OCI-LY7 (cell line): ENCODE measurements around the gene TEKT5. TPM values are rescaled to one million over a fixed set of nuclear protein-coding genes. Genes with fewer than 3 reads are reported as not detected.

Experiments
- BruUV-seq: library from RNA; stranded (reverse); fragments of 400-500 nt; replicated peaks from 2 replicates; lab custom pipeline; 2021; lab: Mats Ljungman, UMichigan
- CTCF ChIA-PET: fragments of 300-600 bp; sonication (Branson Sonifier 250); formaldehyde crosslinking; loops from one replicate; lab custom pipeline; 2022; ENCODE audit warnings: antibody characterized with exemption; ENCODE audit not compliant: unreplicated experiment; lab: Charles Lee
- POLR2A ChIA-PET: fragments of 300-600 bp; sonication (Branson Sonifier 250); formaldehyde crosslinking; loops from one replicate; lab custom pipeline; 2022; ENCODE audit warnings: antibody characterized with exemption; lab: Charles Lee
- DNase-seq: peaks from one replicate; pipeline ENCODE4 v3.0.0-alpha.2; 2015; ENCODE audit warnings: low spot score
- H2AFZ ChIP-seq: fragments of 200-600 bp; sonication (generic), shearing (Covaris generic); 2 replicates; pipeline ENCODE4 v1.6.1; 2014; ENCODE audit warnings: mild to moderate bottlenecking, antibody characterized with exemption, low read length, moderate library complexity
- H3K27ac ChIP-seq: fragments of 200-600 bp; sonication (generic); 2 replicates; pipeline ENCODE4 v1.5.1; 2014; ENCODE audit warnings: mixed run types, low read depth, mild to moderate bottlenecking, moderate library complexity, low read length, inconsistent platforms; ENCODE audit not compliant: poor library complexity, severe bottlenecking
- H3K36me3 ChIP-seq: fragments of 200-600 bp; sonication (generic); 2 replicates; pipeline ENCODE4 v1.6.1; 2014; ENCODE audit warnings: mild to moderate bottlenecking, antibody characterized with exemption, low read length, moderate library complexity, mixed read lengths; ENCODE audit not compliant: insufficient read depth
- H3K4me1 ChIP-seq: fragments of 200-600 bp; sonication (generic); 2 replicates; pipeline ENCODE4 v1.5.1; 2014; ENCODE audit warnings: mild to moderate bottlenecking, low read length; ENCODE audit not compliant: insufficient read depth, poor library complexity, severe bottlenecking
- H3K4me2 ChIP-seq: fragments of 200-600 bp; sonication (generic); 2 replicates; pipeline ENCODE4 v1.6.1; 2014; ENCODE audit warnings: mild to moderate bottlenecking, low read length
- H3K4me3 ChIP-seq: fragments of 200-600 bp; sonication (generic); 2 replicates; pipeline ENCODE4 v1.5.1; 2014; ENCODE audit warnings: mild to moderate bottlenecking, low read depth, low read length; ENCODE audit not compliant: poor library complexity, severe bottlenecking
- H3K79me2 ChIP-seq: fragments of 200-600 bp; sonication (generic); 2 replicates; pipeline ENCODE4 v1.6.1; 2016; ENCODE audit warnings: low read depth, mild to moderate bottlenecking, low read length, moderate library complexity, mixed read lengths; ENCODE audit not compliant: insufficient read depth
- H3K9me2 ChIP-seq: fragments of 200-600 bp; sonication (generic); 2 replicates; pipeline ENCODE4 v1.6.1; 2016; ENCODE audit warnings: mild to moderate bottlenecking, low read length, mixed read lengths; ENCODE audit not compliant: insufficient read depth
- H3K9me3 ChIP-seq: fragments of 200-600 bp; sonication (generic); 2 replicates; pipeline ENCODE4 v1.6.1; 2014; ENCODE audit warnings: mild to moderate bottlenecking, mixed run types, low read length, mixed read lengths
- H4K20me1 ChIP-seq: fragments of 200-600 bp; sonication (generic); 2 replicates; pipeline ENCODE4 v1.6.1; 2014; ENCODE audit warnings: mild to moderate bottlenecking, antibody characterized with exemption, low read length, moderate library complexity, mixed read lengths; ENCODE audit not compliant: insufficient read depth
- EZH2phosphoT487 ChIP-seq: fragments of 200-600 bp; sonication (generic); IDR thresholded peaks from 2 replicates; pipeline ENCODE4 v1.6.1; 2018; ENCODE audit warnings: low read depth, borderline replicate concordance, mild to moderate bottlenecking, mixed run types, antibody characterized with exemption, low read length, moderate library complexity, mixed read lengths
- intact Hi-C: fragments of 100-400 bp; cut with micrococcal nuclease; formaldehyde crosslinking; loops from one replicate; pipeline ENCODE4 v1.10.0; 2022; ENCODE audit not compliant: unreplicated experiment
- total RNA-seq, 2 experiments: library from RNA; depleted of rRNA in 1 of 2; stranded (reverse); fragments of >200 nt in 1 of 2; shearing (Covaris generic) in 1 of 2; gene quantifications; 2 replicates each; pipeline ENCODE4 v1.2.3, GENCODE V29; 2014 to 2022
- TF ChIP-seq, protein P1 (sequence below): fragments of 200-600 bp; sonication (generic); conservative IDR thresholded peaks from 2 replicates; pipeline ENCODE4 v1.5.1; 2014; ENCODE audit warnings: mild to moderate bottlenecking, antibody characterized with exemption, low read length, moderate library complexity, mixed read lengths

The TEKT5 gene
- total RNA-seq, 2 experiments from 2014 or later = 0.32 to 0.74 TPM

DNA sequence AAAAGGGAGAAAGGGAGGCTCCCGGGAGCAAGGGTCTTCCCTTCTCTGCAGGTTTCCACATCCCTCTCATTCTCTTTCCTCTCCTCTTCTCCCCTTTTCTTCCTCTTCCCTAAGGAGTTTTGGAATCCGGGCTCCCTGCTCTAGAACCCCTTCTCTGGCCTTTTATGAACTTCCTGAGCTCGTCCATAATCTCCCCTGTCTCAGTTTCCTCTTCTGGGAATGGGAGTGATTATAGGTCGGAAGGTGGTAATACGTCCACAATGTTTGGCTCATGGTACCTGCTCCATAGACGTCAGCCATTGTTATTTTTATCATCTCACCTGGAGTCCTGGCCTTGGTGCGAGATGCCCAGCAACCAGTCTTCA, 113.9 kb downstream of the TEKT5 start:
- Histone ChIP-seq H3K4me2 (no peak overlapping the region), H3K9me3 (no peaks in the 10 kb centered on the region), H3K9me2 (no peaks in the 10 kb centered on the region), H4K20me1 (no peaks in the 10 kb centered on the region), H3K79me2 (no peaks in the 10 kb centered on the region), H3K4me3 (no peak overlapping the region), H2AFZ (no peak overlapping the region), H3K27ac (no peak overlapping the region), H3K4me1 (no peaks in the 10 kb centered on the region), H3K36me3 (no peaks in the 10 kb centered on the region)
- DNase-seq = no peak
- ChIA-PET POLR2A (no interaction called here), CTCF (no interaction called here)
- no TSS peak for BruUV-seq
- intact Hi-C loops = no loop called here
- TF ChIP-seq EZH2phosphoT487 = no peak
- TF ChIP-seq, protein P1, sequence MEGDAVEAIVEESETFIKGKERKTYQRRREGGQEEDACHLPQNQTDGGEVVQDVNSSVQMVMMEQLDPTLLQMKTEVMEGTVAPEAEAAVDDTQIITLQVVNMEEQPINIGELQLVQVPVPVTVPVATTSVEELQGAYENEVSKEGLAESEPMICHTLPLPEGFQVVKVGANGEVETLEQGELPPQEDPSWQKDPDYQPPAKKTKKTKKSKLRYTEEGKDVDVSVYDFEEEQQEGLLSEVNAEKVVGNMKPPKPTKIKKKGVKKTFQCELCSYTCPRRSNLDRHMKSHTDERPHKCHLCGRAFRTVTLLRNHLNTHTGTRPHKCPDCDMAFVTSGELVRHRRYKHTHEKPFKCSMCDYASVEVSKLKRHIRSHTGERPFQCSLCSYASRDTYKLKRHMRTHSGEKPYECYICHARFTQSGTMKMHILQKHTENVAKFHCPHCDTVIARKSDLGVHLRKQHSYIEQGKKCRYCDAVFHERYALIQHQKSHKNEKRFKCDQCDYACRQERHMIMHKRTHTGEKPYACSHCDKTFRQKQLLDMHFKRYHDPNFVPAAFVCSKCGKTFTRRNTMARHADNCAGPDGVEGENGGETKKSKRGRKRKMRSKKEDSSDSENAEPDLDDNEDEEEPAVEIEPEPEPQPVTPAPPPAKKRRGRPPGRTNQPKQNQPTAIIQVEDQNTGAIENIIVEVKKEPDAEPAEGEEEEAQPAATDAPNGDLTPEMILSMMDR = no peak

DNA sequence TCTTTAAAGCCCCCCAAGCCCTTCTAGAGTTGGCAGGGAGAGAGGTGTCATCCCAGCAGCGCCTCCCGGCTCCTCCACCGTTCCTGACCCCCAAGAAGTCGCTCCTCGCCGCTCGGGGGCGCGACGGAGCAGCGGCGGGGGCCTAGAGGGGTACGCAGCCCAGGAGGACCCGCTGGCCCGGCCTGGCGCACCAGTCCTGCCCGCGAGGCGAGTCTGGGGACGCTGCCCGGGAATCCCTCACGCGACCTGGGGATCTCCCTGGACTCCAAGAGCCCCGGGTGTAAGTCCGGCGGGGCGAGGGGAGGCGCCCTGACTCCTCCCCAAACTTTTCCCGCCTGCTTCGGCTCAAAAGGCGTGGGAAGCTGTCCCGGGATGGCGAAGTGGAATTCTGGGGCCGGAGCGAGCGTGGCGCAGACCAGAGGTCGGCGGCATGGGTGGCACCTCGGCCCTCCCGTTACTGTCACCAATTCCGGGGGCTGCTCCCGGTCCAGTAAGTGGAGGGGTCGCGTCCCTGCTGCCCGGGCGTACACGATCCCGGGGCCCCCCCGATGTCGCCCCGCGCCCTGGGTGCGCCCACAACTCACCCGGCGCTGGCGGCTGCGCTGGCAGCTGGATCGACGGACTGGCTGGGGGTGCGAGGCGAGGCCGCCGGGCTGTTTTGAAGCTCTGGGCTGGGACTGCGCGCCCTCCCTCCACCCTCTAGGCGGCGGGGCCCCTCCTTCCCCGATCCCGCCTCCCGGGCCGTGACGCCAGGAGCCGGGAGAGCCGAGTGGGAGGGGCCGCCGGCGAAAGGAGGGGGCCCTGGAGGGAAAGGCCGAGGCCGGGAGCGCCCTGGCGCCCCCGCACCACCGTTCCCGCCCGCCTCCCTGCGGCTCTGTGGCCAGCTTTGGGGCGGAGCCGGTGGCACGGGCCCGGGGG, 114.5 kb downstream of the TEKT5 start, which contains the start of gene EMP2:
Gene EMP2 (minus strand): TSS at position 634 of the 918 bp plus-strand sequence. CDS start 32,981 bp downstream, outside the sequence.
- POLR2A ChIA-PET = no interaction called here
- intact Hi-C loops = no loop called here
- Histone ChIP-seq H3K79me2 (no peaks in the 10 kb centered on the region), H3K36me3 (no peaks in the 10 kb centered on the region), H4K20me1 (no peaks in the 10 kb centered on the region), H3K9me2 (no peaks in the 10 kb centered on the region), H3K4me3 (no peak within 1 kb of the TSS), H3K4me2 (no peak within 1 kb of the TSS), H3K4me1 (no peaks in the 10 kb centered on the region), H3K27ac (no peak within 1 kb of the TSS), H3K9me3 (no peaks in the 10 kb centered on the region), H2AFZ (no peak within 1 kb of the TSS)
- BruUV-seq = no TSS peak
- no peak for DNase-seq
- CTCF ChIA-PET = no interaction called here
- TF ChIP-seq, protein P1 = no peak
- TF ChIP-seq EZH2phosphoT487 = no peak

DNA sequence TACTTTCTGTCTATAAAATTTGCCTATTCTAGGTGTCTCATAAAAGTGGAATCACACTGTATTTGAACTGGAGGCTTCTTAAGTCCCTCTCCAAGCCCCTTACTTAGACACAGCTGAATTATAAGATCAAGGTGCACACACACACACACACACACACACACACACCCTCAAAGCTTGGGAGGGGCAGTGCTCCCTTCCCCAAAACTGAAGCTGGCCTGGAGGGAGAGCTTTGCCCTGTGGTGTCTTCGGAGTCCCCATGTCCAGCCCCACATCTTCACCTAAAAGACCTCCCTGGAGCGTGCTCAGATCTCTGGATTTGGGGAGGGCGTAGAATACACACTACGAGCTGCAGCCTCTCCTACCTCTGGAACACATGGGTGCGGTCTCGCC, 115.2 kb downstream of the TEKT5 start:
- Histone ChIP-seq H3K4me3 (no peak overlapping the region), H4K20me1 (no peaks in the 10 kb centered on the region), H3K4me1 (no peaks in the 10 kb centered on the region), H2AFZ (no peak overlapping the region), H3K79me2 (no peaks in the 10 kb centered on the region), H3K4me2 (no peak overlapping the region), H3K36me3 (no peaks in the 10 kb centered on the region), H3K9me2 (no peaks in the 10 kb centered on the region), H3K27ac (no peak overlapping the region), H3K9me3 (no peaks in the 10 kb centered on the region)
- TF ChIP-seq, protein P1 = no peak
- no peak for TF ChIP-seq EZH2phosphoT487
- intact Hi-C loops = no loop called here
- DNase-seq = no peak
- ChIA-PET POLR2A (no interaction called here), CTCF (no interaction called here)
- no TSS peak for BruUV-seq
